Activated naive CD8-positive, alpha-beta T cell (primary cell): ENCODE results near the gene CANX.
"Not testable (repeated sequence)": the region's sequence is repeated elsewhere in the genome, so short reads cannot be mapped to it uniquely, and the experiment has no call there.

Source experiments
- H3K27ac Mint-ChIP-seq: one replicate; pipeline ENCODE4 v1.8.0; 2021; ENCODE audit warnings: mixed read lengths
- H3K27me3 Mint-ChIP-seq: one replicate; pipeline ENCODE4 v1.8.0; 2021; ENCODE audit warnings: mixed read lengths
- H3K36me3 Mint-ChIP-seq: one replicate; pipeline ENCODE4 v1.8.0; 2021; ENCODE audit warnings: mixed read lengths
- H3K4me1 Mint-ChIP-seq: one replicate; pipeline ENCODE4 v1.8.0; 2021; ENCODE audit warnings: low read depth, mixed read lengths
- H3K4me3 Mint-ChIP-seq: one replicate; pipeline ENCODE4 v1.8.0; 2021; ENCODE audit warnings: mild to moderate bottlenecking, mixed read lengths
- H3K9me3 Mint-ChIP-seq: one replicate; pipeline ENCODE4 v1.8.0; 2021; ENCODE audit warnings: low read depth, mixed read lengths

The CANX gene

GRCh38 chr5:179694561-179694960, 4.2 kb upstream of the CANX start:
- peaks cover 5% of the 10 kb centered on the region for H3K36me3 Mint-ChIP-seq
- no peaks in the 10 kb centered on the region for H3K9me3 Mint-ChIP-seq
- H3K27ac Mint-ChIP-seq = no peak overlapping the region
- H3K4me1 Mint-ChIP-seq = peaks cover 16% of the 10 kb centered on the region
- H3K27me3 Mint-ChIP-seq = no peaks in the 10 kb centered on the region
- no peak overlapping the region for H3K4me3 Mint-ChIP-seq

- no peaks in the 10 kb centered on the region for H3K9me3 Mint-ChIP-seq
- H3K4me1 Mint-ChIP-seq = peaks cover 28% of the 10 kb centered on the region
- H3K4me3 Mint-ChIP-seq = peak overlapping the region; percentile 95
- H3K27me3 Mint-ChIP-seq = no peaks in the 10 kb centered on the region
- H3K36me3 Mint-ChIP-seq = peaks cover 10% of the 10 kb centered on the region
- peak overlapping the region; percentile 100 for H3K27ac Mint-ChIP-seq
Measured at GRCh38 chr5:179696603-179697002, 2.2 kb upstream of the CANX start.

GRCh38 chr5:179697108-179697507, 1.7 kb upstream of the CANX start:
- peaks cover 30% of the 10 kb centered on the region for H3K4me1 Mint-ChIP-seq
- peak overlapping the region; percentile 95 for H3K4me3 Mint-ChIP-seq
- peak overlapping the region; percentile 100 for H3K27ac Mint-ChIP-seq
- H3K27me3 Mint-ChIP-seq = no peaks in the 10 kb centered on the region
- no peaks in the 10 kb centered on the region for H3K9me3 Mint-ChIP-seq
- H3K36me3 Mint-ChIP-seq = peaks cover 10% of the 10 kb centered on the region

DNA sequence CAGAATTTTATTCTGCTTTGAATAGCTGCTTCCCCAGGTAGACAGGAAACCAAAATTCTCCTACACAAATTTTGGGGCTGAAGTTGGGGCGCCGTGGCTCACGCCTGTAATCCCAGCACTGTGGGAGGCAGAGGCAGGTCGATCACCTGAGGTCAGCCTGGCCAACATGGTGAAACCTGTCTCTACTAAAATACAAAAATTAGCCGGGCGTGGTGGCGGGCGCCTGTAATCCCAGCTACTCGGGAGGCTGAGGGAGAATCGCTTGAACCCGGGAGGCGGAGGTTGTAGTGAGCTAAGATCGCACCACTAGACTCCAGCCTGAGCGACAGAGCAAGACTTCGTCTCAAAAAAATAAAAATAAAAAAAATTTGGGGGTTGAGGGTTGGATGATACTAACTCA, 1.2 kb upstream of the CANX start:
- peak overlapping the region; percentile 100 for H3K27ac Mint-ChIP-seq
- peaks cover 13% of the 10 kb centered on the region for H3K36me3 Mint-ChIP-seq
- peaks cover 34% of the 10 kb centered on the region for H3K4me1 Mint-ChIP-seq
- H3K27me3 Mint-ChIP-seq, H3K9me3 Mint-ChIP-seq: not testable (repeated sequence)
- H3K4me3 Mint-ChIP-seq = peak overlapping the region; percentile 95

DNA sequence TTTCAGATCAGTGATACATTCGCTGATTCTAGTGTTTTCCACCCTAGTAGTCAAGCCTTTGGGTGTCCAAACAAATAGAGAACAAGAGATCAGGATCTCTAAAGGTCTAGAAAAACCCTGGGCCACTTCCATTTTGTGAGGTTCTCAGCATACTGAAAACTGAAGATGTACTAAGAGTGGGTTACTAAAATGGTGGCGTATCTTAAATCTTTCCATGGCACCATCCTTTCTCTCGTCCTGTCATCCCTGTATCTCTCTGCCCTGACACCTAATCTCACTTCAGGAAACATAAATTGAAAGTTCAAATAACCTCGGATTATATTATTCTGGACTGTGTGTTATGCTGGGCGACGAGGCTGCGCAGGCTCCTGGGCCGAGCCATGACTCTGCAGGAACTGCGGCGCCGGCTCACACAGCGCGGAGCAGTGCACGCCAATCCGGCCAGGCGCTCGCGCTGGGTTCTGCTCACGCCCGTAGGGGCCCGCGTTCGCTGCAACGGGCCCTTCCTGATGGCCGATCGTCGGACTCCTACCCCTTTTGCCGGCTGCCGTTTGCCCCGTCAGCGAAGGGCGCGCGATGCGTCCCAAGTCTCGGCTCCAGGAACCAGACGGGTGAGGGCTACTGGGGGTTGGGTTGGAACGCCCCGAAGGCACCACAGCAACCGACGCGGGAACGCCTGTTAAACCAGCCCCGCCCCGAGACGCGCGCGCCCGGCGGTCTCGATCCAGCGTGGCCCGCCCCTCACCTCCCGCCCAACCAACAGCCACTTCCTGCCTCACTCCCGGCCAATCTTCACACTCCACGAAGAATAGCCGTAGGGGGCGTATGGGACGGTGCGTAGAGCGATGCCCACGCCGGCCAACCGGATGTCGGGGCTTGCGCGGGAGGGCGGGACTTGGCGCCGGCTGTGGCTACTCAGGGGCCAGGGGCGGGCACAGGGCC, 503 bp upstream of the CANX start:
- Mint-ChIP-seq H3K9me3 (no peaks in the 10 kb centered on the region), H3K27me3 (no peaks in the 10 kb centered on the region), H3K4me3 (peak overlapping the region; percentile 95), H3K36me3 (peaks cover 14% of the 10 kb centered on the region), H3K27ac (peak overlapping the region; percentile 100), H3K4me1 (peaks cover 37% of the 10 kb centered on the region)

GRCh38 chr5:179699616-179700237, 960 bp downstream of the CANX start:
- peak overlapping the region; percentile 95 for H3K4me3 Mint-ChIP-seq
- H3K4me1 Mint-ChIP-seq = peaks cover 45% of the 10 kb centered on the region
- H3K36me3 Mint-ChIP-seq = peaks cover 14% of the 10 kb centered on the region
- peak overlapping the region; percentile 98 for H3K27ac Mint-ChIP-seq
- no peaks in the 10 kb centered on the region for H3K9me3 Mint-ChIP-seq
- no peaks in the 10 kb centered on the region for H3K27me3 Mint-ChIP-seq

- Mint-ChIP-seq H3K27ac (peak overlapping the region; percentile 98), H3K27me3 (no peaks in the 10 kb centered on the region), H3K36me3 (peaks cover 15% of the 10 kb centered on the region), H3K4me1 (peaks cover 49% of the 10 kb centered on the region), H3K9me3 (no peaks in the 10 kb centered on the region), H3K4me3 (peak overlapping the region; percentile 95)
Measured at GRCh38 chr5:179700401-179700918, 1.7 kb downstream of the CANX start.

DNA sequence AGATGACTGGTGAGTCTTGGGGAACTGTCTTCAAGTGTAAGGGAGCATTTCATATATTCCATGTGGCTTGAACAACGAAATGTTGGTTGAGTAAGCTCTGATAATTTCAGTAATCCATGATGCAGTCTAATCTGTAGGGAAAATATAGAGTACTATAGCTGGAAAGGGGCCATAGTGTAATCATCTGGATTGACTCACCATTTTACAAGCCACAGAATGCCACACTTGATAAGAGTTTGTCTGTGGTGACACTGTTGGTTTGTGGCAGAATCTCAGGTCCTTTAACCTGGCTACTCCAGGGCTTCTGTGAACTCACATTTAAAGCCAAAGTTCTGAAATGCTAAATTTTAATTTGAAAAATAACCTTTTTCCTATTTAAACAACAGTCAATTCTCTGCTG, 17.5 kb downstream of the CANX start:
- H3K4me1 Mint-ChIP-seq = peaks cover 12% of the 10 kb centered on the region
- no peaks in the 10 kb centered on the region for H3K9me3 Mint-ChIP-seq
- H3K27ac Mint-ChIP-seq = no peak overlapping the region
- no peaks in the 10 kb centered on the region for H3K27me3 Mint-ChIP-seq
- H3K36me3 Mint-ChIP-seq = peaks cover 2% of the 10 kb centered on the region
- no peak overlapping the region for H3K4me3 Mint-ChIP-seq

- Mint-ChIP-seq H3K4me3 (no peak overlapping the region), H3K9me3 (no peaks in the 10 kb centered on the region), H3K4me1 (peaks cover 16% of the 10 kb centered on the region), H3K27ac (no peak overlapping the region), H3K36me3 (peaks cover 7% of the 10 kb centered on the region), H3K27me3 (no peaks in the 10 kb centered on the region)
Measured at GRCh38 chr5:179720222-179720621, 21.5 kb downstream of the CANX start.

- Mint-ChIP-seq H3K27ac (peak overlapping the region; percentile 64), H3K27me3 (no peaks in the 10 kb centered on the region), H3K4me3 (no peak overlapping the region), H3K36me3 (peaks cover 10% of the 10 kb centered on the region), H3K9me3 (no peaks in the 10 kb centered on the region), H3K4me1 (peaks cover 6% of the 10 kb centered on the region)
Measured at GRCh38 chr5:179724163-179724562, 25.4 kb downstream of the CANX start.

GRCh38 chr5:179727106-179727505, 28.3 kb downstream of the CANX start:
- no peak overlapping the region for H3K4me3 Mint-ChIP-seq
- H3K36me3 Mint-ChIP-seq = peaks cover 15% of the 10 kb centered on the region
- H3K4me1 Mint-ChIP-seq = peaks cover 20% of the 10 kb centered on the region
- H3K27me3 Mint-ChIP-seq = no peaks in the 10 kb centered on the region
- no peak overlapping the region for H3K27ac Mint-ChIP-seq
- H3K9me3 Mint-ChIP-seq = no peaks in the 10 kb centered on the region

GRCh38 chr5:179729303-179729702, 30.5 kb downstream of the CANX start:
- H3K27me3 Mint-ChIP-seq = no peaks in the 10 kb centered on the region
- peaks cover 12% of the 10 kb centered on the region for H3K36me3 Mint-ChIP-seq
- no peak overlapping the region for H3K4me3 Mint-ChIP-seq
- H3K27ac Mint-ChIP-seq = peak overlapping the region; percentile 34
- no peaks in the 10 kb centered on the region for H3K9me3 Mint-ChIP-seq
- H3K4me1 Mint-ChIP-seq = peaks cover 24% of the 10 kb centered on the region

GRCh38 chr5:179729727-179730126, 31.0 kb downstream of the CANX start:
- Mint-ChIP-seq H3K36me3 (peaks cover 11% of the 10 kb centered on the region), H3K9me3 (no peaks in the 10 kb centered on the region), H3K4me3 (no peak overlapping the region), H3K27ac (peak overlapping the region; percentile 55), H3K27me3 (no peaks in the 10 kb centered on the region), H3K4me1 (peaks cover 27% of the 10 kb centered on the region)

DNA sequence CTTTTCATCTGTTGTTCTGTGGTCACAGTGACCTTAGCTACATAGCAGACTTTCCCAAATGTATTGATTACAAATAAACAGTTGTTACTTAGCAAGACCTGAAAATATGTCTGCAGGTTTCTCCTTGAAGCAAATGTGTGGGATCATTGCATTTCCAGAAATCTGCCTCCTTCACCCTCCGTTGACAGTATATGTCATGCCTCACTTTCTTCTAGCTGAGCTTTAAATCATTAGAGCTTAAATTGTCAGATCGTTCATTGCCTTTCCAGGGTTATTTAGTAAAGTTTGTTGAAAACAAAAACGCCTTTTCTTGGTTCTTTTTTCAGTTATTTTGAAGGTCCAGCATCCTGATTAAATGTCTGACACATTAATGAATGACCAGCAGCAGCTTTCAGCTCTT, 31.6 kb downstream of the CANX start:
- Mint-ChIP-seq H3K27ac (peak overlapping the region; percentile 55), H3K36me3 (peaks cover 11% of the 10 kb centered on the region), H3K4me3 (no peak overlapping the region), H3K27me3 (no peaks in the 10 kb centered on the region), H3K4me1 (peaks cover 31% of the 10 kb centered on the region), H3K9me3 (no peaks in the 10 kb centered on the region)

GRCh38 chr5:179730852-179731251, 32.1 kb downstream of the CANX start:
- H3K27me3 Mint-ChIP-seq = no peaks in the 10 kb centered on the region
- H3K9me3 Mint-ChIP-seq = no peaks in the 10 kb centered on the region
- peaks cover 32% of the 10 kb centered on the region for H3K4me1 Mint-ChIP-seq
- peak overlapping the region; percentile 77 for H3K27ac Mint-ChIP-seq
- peaks cover 11% of the 10 kb centered on the region for H3K36me3 Mint-ChIP-seq
- no peak overlapping the region for H3K4me3 Mint-ChIP-seq
